ENCODE data around the gene FAM234A. TPM values are rescaled to one million over a fixed set of nuclear protein-coding genes. Genes with fewer than 3 reads are reported as not detected.

Gene FAM234A, protein sequence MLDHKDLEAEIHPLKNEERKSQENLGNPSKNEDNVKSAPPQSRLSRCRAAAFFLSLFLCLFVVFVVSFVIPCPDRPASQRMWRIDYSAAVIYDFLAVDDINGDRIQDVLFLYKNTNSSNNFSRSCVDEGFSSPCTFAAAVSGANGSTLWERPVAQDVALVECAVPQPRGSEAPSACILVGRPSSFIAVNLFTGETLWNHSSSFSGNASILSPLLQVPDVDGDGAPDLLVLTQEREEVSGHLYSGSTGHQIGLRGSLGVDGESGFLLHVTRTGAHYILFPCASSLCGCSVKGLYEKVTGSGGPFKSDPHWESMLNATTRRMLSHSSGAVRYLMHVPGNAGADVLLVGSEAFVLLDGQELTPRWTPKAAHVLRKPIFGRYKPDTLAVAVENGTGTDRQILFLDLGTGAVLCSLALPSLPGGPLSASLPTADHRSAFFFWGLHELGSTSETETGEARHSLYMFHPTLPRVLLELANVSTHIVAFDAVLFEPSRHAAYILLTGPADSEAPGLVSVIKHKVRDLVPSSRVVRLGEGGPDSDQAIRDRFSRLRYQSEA
- polyA plus RNA-seq (2013): 67.1 and 68.6 TPM in 2 replicates

DNA sequence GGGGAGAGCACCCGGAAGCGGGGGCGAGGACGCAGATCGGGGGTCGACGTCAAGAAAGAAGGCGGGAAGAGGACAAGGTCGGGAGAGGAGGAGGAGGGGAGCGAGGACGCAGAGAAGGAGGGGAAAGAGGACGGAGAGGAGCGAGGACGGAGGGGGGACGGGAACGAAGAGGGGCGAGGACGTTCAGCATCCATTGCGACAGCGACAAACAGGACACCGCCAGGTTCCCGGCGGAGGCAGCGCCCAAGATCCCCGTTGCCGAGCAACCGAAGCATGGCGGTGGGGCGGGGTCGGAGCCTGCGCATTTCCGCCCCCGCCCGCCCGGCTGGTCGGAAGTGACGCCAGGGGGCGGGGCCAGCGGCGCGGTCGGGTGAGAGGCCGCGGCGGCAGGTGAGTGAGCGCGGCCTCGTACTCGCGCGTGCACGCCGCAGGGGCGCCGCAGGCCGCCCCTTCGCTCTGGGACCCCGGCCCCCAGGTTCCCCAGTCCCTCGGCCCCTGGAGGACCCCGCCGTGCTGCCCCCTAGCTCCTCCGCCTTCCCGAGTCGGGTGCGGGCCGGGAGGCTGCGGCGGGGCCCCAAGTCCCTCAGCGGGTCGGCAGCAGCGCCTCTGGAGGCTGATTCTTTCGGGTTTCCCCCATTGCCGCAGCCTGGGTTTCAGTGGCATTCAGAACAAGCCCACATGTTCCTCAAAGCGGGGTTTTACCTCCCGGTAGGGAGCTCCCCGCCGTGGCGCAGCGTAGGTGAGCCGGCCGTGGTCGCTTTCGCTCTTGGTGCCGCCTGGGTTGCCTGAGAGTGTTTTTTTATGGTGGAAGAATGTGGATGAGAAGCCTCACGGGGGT is at the start of gene FAM234A:
TSS of gene FAM234A (plus strand) at position 354 of the 838 bp plus-strand sequence. CDS start 19,593 bp downstream, outside the sequence.
- Histone ChIP-seq H2BK12ac (ENCODE audit: low read length) (peak within 1 kb of the TSS; percentile 32), H3K4me3 (ENCODE audit: low read depth, low read length) (peak within 1 kb of the TSS; percentile 83), H2BK5ac (ENCODE audit: low read depth, low read length, poor library complexity) (peak within 1 kb of the TSS; percentile 83), H3K4me1 (ENCODE audit: control insufficient read depth in 1 of 2, insufficient read depth in 2 of 2, low read length in 2 of 2) (no peaks in the 10 kb centered on the region), H2AFZ (ENCODE audit: insufficient read depth, low read length, poor library complexity) (peak within 1 kb of the TSS; percentile 72), H3K27me3 (ENCODE audit: insufficient read depth, low read length) (no peaks in the 10 kb centered on the region), H3K36me3 (ENCODE audit: control insufficient read depth in 1 of 2, insufficient read depth in 2 of 2, low read length in 2 of 2) (no peaks in the 10 kb centered on the region), H3K4me2 (ENCODE audit: low read length) (peak within 1 kb of the TSS; percentile 91), H3K79me2 (ENCODE audit: control insufficient read depth, insufficient read depth, low read length, poor library complexity) (peaks cover 5% of the 10 kb centered on the region), H2BK120ac (ENCODE audit: insufficient read depth, low read length, poor library complexity) (peak within 1 kb of the TSS; percentile 47), H4K91ac (ENCODE audit: low read depth, low read length) (peak within 1 kb of the TSS; percentile 63), H4K12ac (ENCODE audit: low read depth, low read length) (peak within 1 kb of the TSS; percentile 82), H3K9me3 (ENCODE audit: insufficient read depth, low read depth, low read length) (no peaks in the 10 kb centered on the region), H2AK5ac (ENCODE audit: low read length) (peak within 1 kb of the TSS; percentile 41), H4K8ac (ENCODE audit: low read depth, low read length) (peak within 1 kb of the TSS; percentile 72), H3K27ac (ENCODE audit: low read depth, low read length) (peak within 1 kb of the TSS; percentile 89), H3K18ac (ENCODE audit: low read length) (peak within 1 kb of the TSS; percentile 50), H3K79me1 (ENCODE audit: low read length) (peaks cover 12% of the 10 kb centered on the region), H3K4ac (ENCODE audit: low read depth, low read length) (peak within 1 kb of the TSS; percentile 44), H3K23ac (ENCODE audit: low read length) (no peak within 1 kb of the TSS), H3K14ac (ENCODE audit: low read length) (peak within 1 kb of the TSS; percentile 69), H3K9ac (ENCODE audit: low read length) (peak within 1 kb of the TSS; percentile 76)
- WGBS (ENCODE audit: extremely low coverage, insufficient coverage, insufficient read length): no CpG with 5 or more reads among the region's 85 CpGs
- peak; percentile 97 to 99 for DNase-seq

DNA sequence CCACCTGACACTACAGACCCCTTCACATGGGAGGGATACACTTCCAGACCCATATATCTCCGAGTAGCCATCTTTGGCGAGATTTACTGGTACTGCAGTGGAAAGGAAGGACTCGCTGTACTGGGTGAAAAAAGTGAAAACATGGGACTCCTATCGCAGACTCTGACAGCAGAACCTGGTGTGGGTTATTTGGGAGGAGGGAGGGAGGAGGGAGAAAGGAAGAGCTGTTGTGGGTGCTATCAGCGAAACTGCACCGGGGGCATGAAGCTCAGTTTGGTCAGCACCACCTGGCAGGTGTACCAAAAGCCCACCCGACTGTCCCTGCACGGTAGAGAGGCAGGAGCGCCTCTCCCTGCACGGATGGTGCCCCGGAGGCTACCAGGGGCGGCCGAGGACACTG is 49.4 kb upstream of the FAM234A start:
- Histone ChIP-seq H2AFZ (ENCODE audit: insufficient read depth, low read length, poor library complexity) (no peak overlapping the region), H4K12ac (ENCODE audit: low read depth, low read length) (no peak overlapping the region), H3K4me3 (ENCODE audit: low read depth, low read length) (no peak overlapping the region), H2AK5ac (ENCODE audit: low read length) (no peak overlapping the region), H4K91ac (ENCODE audit: low read depth, low read length) (no peak overlapping the region), H3K9me3 (ENCODE audit: insufficient read depth, low read depth, low read length) (no peaks in the 10 kb centered on the region), H4K8ac (ENCODE audit: low read depth, low read length) (no peak overlapping the region), H3K4ac (ENCODE audit: low read depth, low read length) (no peak overlapping the region), H3K27me3 (ENCODE audit: insufficient read depth, low read length) (no peaks in the 10 kb centered on the region), H2BK12ac (ENCODE audit: low read length) (no peak overlapping the region), H3K9ac (ENCODE audit: low read length) (no peak overlapping the region), H3K4me1 (ENCODE audit: control insufficient read depth in 1 of 2, insufficient read depth in 2 of 2, low read length in 2 of 2) (peaks cover 5 to 8% of the 10 kb centered on the region in 2 experiments), H3K36me3 (ENCODE audit: control insufficient read depth in 1 of 2, insufficient read depth in 2 of 2, low read length in 2 of 2) (peaks cover 37 to 49% of the 10 kb centered on the region in 2 experiments), H3K27ac (ENCODE audit: low read depth, low read length) (no peak overlapping the region), H3K79me2 (ENCODE audit: control insufficient read depth, insufficient read depth, low read length, poor library complexity) (no peaks in the 10 kb centered on the region), H3K14ac (ENCODE audit: low read length) (no peak overlapping the region), H3K4me2 (ENCODE audit: low read length) (no peak overlapping the region), H3K23ac (ENCODE audit: low read length) (no peak overlapping the region), H3K18ac (ENCODE audit: low read length) (no peak overlapping the region), H2BK5ac (ENCODE audit: low read depth, low read length, poor library complexity) (no peak overlapping the region), H2BK120ac (ENCODE audit: insufficient read depth, low read length, poor library complexity) (no peak overlapping the region), H3K79me1 (ENCODE audit: low read length) (no peaks in the 10 kb centered on the region)
- WGBS (ENCODE audit: extremely low coverage, insufficient coverage, insufficient read length): no CpG with 5 or more reads among the region's 13 CpGs
- no peak for DNase-seq

DNA sequence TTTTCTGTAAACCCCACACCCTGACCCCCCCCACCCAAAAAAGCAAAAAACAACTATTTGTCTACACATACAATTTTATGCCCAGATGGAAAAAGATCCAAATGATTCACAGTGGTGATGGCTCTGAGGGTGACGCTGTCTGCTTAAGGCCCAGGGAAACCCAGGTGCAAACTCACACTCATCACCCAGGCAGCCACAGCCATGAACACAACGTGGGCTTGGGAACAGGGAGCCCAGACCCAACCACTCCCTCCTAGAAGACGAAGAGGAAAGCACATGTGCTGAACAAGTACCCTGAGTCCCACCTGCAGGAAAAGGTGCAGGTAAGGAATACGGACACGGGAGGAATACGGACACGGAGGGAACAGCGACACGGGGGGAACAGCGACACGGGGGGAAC is 48.9 kb upstream of the FAM234A start:
- Histone ChIP-seq H3K9me3 (ENCODE audit: insufficient read depth, low read depth, low read length) (no peaks in the 10 kb centered on the region), H3K23ac (ENCODE audit: low read length) (no peak overlapping the region), H3K4me3 (ENCODE audit: low read depth, low read length) (no peak overlapping the region), H3K14ac (ENCODE audit: low read length) (no peak overlapping the region), H4K8ac (ENCODE audit: low read depth, low read length) (no peak overlapping the region), H3K27ac (ENCODE audit: low read depth, low read length) (no peak overlapping the region), H2BK12ac (ENCODE audit: low read length) (no peak overlapping the region), H3K79me1 (ENCODE audit: low read length) (no peaks in the 10 kb centered on the region), H2AFZ (ENCODE audit: insufficient read depth, low read length, poor library complexity) (no peak overlapping the region), H4K12ac (ENCODE audit: low read depth, low read length) (no peak overlapping the region), H2BK5ac (ENCODE audit: low read depth, low read length, poor library complexity) (no peak overlapping the region), H3K27me3 (ENCODE audit: insufficient read depth, low read length) (no peaks in the 10 kb centered on the region), H3K4ac (ENCODE audit: low read depth, low read length) (no peak overlapping the region), H3K4me1 (ENCODE audit: control insufficient read depth in 1 of 2, insufficient read depth in 2 of 2, low read length in 2 of 2) (peaks cover 5 to 6% of the 10 kb centered on the region in 2 experiments), H2AK5ac (ENCODE audit: low read length) (no peak overlapping the region), H2BK120ac (ENCODE audit: insufficient read depth, low read length, poor library complexity) (no peak overlapping the region), H4K91ac (ENCODE audit: low read depth, low read length) (no peak overlapping the region), H3K9ac (ENCODE audit: low read length) (no peak overlapping the region), H3K18ac (ENCODE audit: low read length) (no peak overlapping the region), H3K79me2 (ENCODE audit: control insufficient read depth, insufficient read depth, low read length, poor library complexity) (no peaks in the 10 kb centered on the region), H3K4me2 (ENCODE audit: low read length) (no peak overlapping the region), H3K36me3 (ENCODE audit: control insufficient read depth in 1 of 2, insufficient read depth in 2 of 2, low read length in 2 of 2) (peaks cover 41 to 53% of the 10 kb centered on the region in 2 experiments)
- no CpG with 5 or more reads among the region's 11 CpGs for WGBS (ENCODE audit: extremely low coverage, insufficient coverage, insufficient read length)
- peak in 1 of 2 donors; percentile 45 for DNase-seq

- Histone ChIP-seq H2AFZ (ENCODE audit: insufficient read depth, low read length, poor library complexity) (no peak overlapping the region), H3K9ac (ENCODE audit: low read length) (no peak overlapping the region), H3K14ac (ENCODE audit: low read length) (no peak overlapping the region), H3K79me1 (ENCODE audit: low read length) (no peaks in the 10 kb centered on the region), H4K12ac (ENCODE audit: low read depth, low read length) (no peak overlapping the region), H4K91ac (ENCODE audit: low read depth, low read length) (no peak overlapping the region), H3K4ac (ENCODE audit: low read depth, low read length) (no peak overlapping the region), H2AK5ac (ENCODE audit: low read length) (no peak overlapping the region), H3K4me2 (ENCODE audit: low read length) (no peak overlapping the region), H3K79me2 (ENCODE audit: control insufficient read depth, insufficient read depth, low read length, poor library complexity) (no peaks in the 10 kb centered on the region), H3K23ac (ENCODE audit: low read length) (no peak overlapping the region), H3K4me3 (ENCODE audit: low read depth, low read length) (no peak overlapping the region), H2BK12ac (ENCODE audit: low read length) (no peak overlapping the region), H2BK5ac (ENCODE audit: low read depth, low read length, poor library complexity) (no peak overlapping the region), H3K9me3 (ENCODE audit: insufficient read depth, low read depth, low read length) (no peaks in the 10 kb centered on the region), H3K4me1 (ENCODE audit: control insufficient read depth in 1 of 2, insufficient read depth in 2 of 2, low read length in 2 of 2) (no peaks in the 10 kb centered on the region), H3K18ac (ENCODE audit: low read length) (no peak overlapping the region), H4K8ac (ENCODE audit: low read depth, low read length) (no peak overlapping the region), H3K27me3 (ENCODE audit: insufficient read depth, low read length) (no peaks in the 10 kb centered on the region), H3K36me3 (ENCODE audit: control insufficient read depth in 1 of 2, insufficient read depth in 2 of 2, low read length in 2 of 2) (peaks cover 54 to 69% of the 10 kb centered on the region in 2 experiments), H3K27ac (ENCODE audit: low read depth, low read length) (no peak overlapping the region), H2BK120ac (ENCODE audit: insufficient read depth, low read length, poor library complexity) (no peak overlapping the region)
- no peak for DNase-seq
- WGBS (ENCODE audit: extremely low coverage, insufficient coverage, insufficient read length): no CpG with 5 or more reads among the region's 8 CpGs
These were observed 47.3 kb upstream of the FAM234A start for GRCh38 chr16:187330-187729.
